K562 (cell line): ENCODE data around the gene RTCA. TPM values are rescaled to one million over a fixed set of nuclear protein-coding genes. Genes with fewer than 3 reads are reported as not detected.

Experiments used
- ATAC-seq: fragments of 200-7000 bp; cut with Tn5 transposase; 3 replicates; pipeline ENCODE4 v1.9.1; 2020; ENCODE audit warnings: moderate library complexity
- BruUV-seq: library from RNA; stranded (reverse); fragments of 400-500 nt; replicated peaks from 2 replicates; lab custom pipeline; 2021; lab: Mats Ljungman, UMichigan
- CTCF ChIA-PET: fragments of 300-600 bp; formaldehyde crosslinking; extraction: SDS; loops from one replicate; lab custom pipeline; 2021; ENCODE audit warnings: low intra/inter-chr PET ratio; lab: Yijun Ruan, JAX
- POLR2A ChIA-PET: fragments of 300-600, 350-650 bp; sonication (Branson Sonifier 250); formaldehyde crosslinking; extraction: SDS; loops from one replicate; lab custom pipeline; 2021; ENCODE audit warnings: antibody characterized with exemption, inconsistent platforms; lab: Yijun Ruan, JAX
- DNase-seq, 4 experiments: peaks; one replicate each; pipeline versions ENCODE4 v3.0.0 to v3.0.0-alpha.2; 2011 to 2018; ENCODE audit warnings: low spot score in 3 of 4, mixed read lengths in 3 of 4; ENCODE audit errors: extremely low read depth in 1 of 4
- FAIRE-seq: peaks from 2 replicates; lab custom pipeline; 2011; peaks lifted over from hg19 to GRCh38; lab: Jason Lieb, UNC
- H2AFZ ChIP-seq: 2 replicates; pipeline ENCODE4 v1.6.0; 2011; ENCODE audit warnings: low read depth, low read length, control low read depth, inconsistent platforms
- H3K27ac ChIP-seq: fragments of 200-600 bp; 3 replicates; pipeline ENCODE4 v1.8.0; 2011; ENCODE audit warnings: low read depth, mild to moderate bottlenecking, control low read depth, inconsistent platforms, low read length, moderate library complexity, mixed read lengths; ENCODE audit errors: extremely low read depth
- H3K27me3 ChIP-seq, 2 experiments: fragments of 300-600 bp in 1 of 2; 2 replicates in 1 of 2; 3 replicates in 1 of 2; pipeline versions ENCODE4 v1.6.0 to v1.8.0; 2011; ENCODE audit warnings: inconsistent platforms in 2 of 2, low read length in 2 of 2, mild to moderate bottlenecking in 1 of 2, mixed read lengths in 1 of 2, moderate library complexity in 1 of 2; ENCODE audit not compliant: control insufficient read depth in 2 of 2, insufficient read depth in 2 of 2
- H3K36me3 ChIP-seq: fragments of 300-600 bp; 3 replicates; pipeline ENCODE4 v1.8.0; 2011; ENCODE audit warnings: mild to moderate bottlenecking, low read length, inconsistent platforms; ENCODE audit not compliant: control insufficient read depth, insufficient read depth
- H3K4me1 ChIP-seq, 2 experiments: fragments of 200-600 bp in 1 of 2; replicated peaks in 1 of 2; 2 replicates in 1 of 2; 3 replicates in 1 of 2; pipeline versions ENCODE4 v1.5.1 to v1.8.0; 2011; ENCODE audit warnings: inconsistent platforms in 2 of 2, low read length in 2 of 2, mild to moderate bottlenecking in 1 of 2, mixed read lengths in 1 of 2, moderate library complexity in 1 of 2; ENCODE audit not compliant: control insufficient read depth in 2 of 2, insufficient read depth in 2 of 2
- H3K4me2 ChIP-seq: 2 replicates; pipeline ENCODE4 v1.6.1; 2011; ENCODE audit warnings: low read length, control low read depth, inconsistent platforms, mixed read lengths; ENCODE audit not compliant: insufficient read depth
- H3K4me3 ChIP-seq: fragments of 200-600 bp; sonication (generic), shearing (Covaris generic); 2 replicates; pipeline ENCODE4 v1.5.1; 2016; ENCODE audit warnings: control low read depth, inconsistent platforms
- H3K79me2 ChIP-seq: fragments of 200-600 bp; 3 replicates; pipeline ENCODE4 v1.8.0; 2011; ENCODE audit warnings: low read length, inconsistent platforms; ENCODE audit not compliant: control insufficient read depth, insufficient read depth
- H3K9ac ChIP-seq, 2 experiments: 2 replicates each; pipeline versions ENCODE4 v1.6.0 to v1.6.1; 2011; ENCODE audit warnings: low read depth in 2 of 2, low read length in 2 of 2, control low read depth in 1 of 2, inconsistent platforms in 1 of 2, mild to moderate bottlenecking in 1 of 2, mixed read lengths in 1 of 2; ENCODE audit not compliant: insufficient read depth in 1 of 2
- H3K9me1 ChIP-seq: one replicate; pipeline ENCODE4 v1.6.0; 2011; ENCODE audit warnings: inconsistent platforms, mild to moderate bottlenecking, low read length, moderate library complexity; ENCODE audit not compliant: control insufficient read depth, insufficient read depth
- H3K9me3 ChIP-seq: replicated peaks from 2 replicates; pipeline ENCODE4 v1.5.1; 2011; ENCODE audit warnings: low read depth, low read length, inconsistent platforms; ENCODE audit not compliant: control insufficient read depth, insufficient read depth
- H4K20me1 ChIP-seq: replicated peaks from 2 replicates; pipeline ENCODE4 v1.6.1; 2011; ENCODE audit warnings: low read length, inconsistent platforms, mixed read lengths; ENCODE audit not compliant: control insufficient read depth, insufficient read depth
- ETV1 ChIP-seq: fragments of 450-650 bp; conservative IDR thresholded peaks from 2 replicates; pipeline ENCODE4 v1.6.1; 2016; ENCODE audit warnings: missing genetic modification characterization, control low read depth, low read depth, missing compliant biosample characterization
- GABPB1 ChIP-seq: sonication (generic); formaldehyde crosslinking; IDR thresholded peaks from 2 replicates; pipeline ENCODE4 v1.8.0; 2022; ENCODE audit warnings: mild to moderate bottlenecking, missing genetic modification reagents
- KLF13 ChIP-seq: fragments of 450-650 bp; IDR thresholded peaks from 2 replicates; pipeline ENCODE4 v1.6.1; 2016; ENCODE audit warnings: missing genetic modification characterization, low read depth, mild to moderate bottlenecking, missing compliant biosample characterization, moderate library complexity, borderline replicate concordance
- ZNF121 ChIP-seq: sonication (generic); formaldehyde crosslinking; conservative IDR thresholded peaks from 2 replicates; pipeline ENCODE4 v1.8.0; 2022; ENCODE audit warnings: missing genetic modification reagents
- whole genome bisulfite sequencing: fragments of 100-300 bp; shearing (Covaris generic); methylation state at CpG from one replicate; pipeline ENCODE4 v1.1.6; 2016; ENCODE audit warnings: low coverage, mixed read lengths; ENCODE audit not compliant: insufficient coverage; ENCODE audit errors: missing lambda C conversion rate; 5-methylcytosine and 5-hydroxymethylcytosine counted together
- in situ Hi-C: fragments of 300-500 bp; cut with MboI; formaldehyde crosslinking; loops from 4 replicates; pipeline ENCODE4 v1.15.0; 2018; ENCODE audit warnings: inconsistent platforms, mixed read lengths
- intact Hi-C: fragments of 100-400 bp; cut with micrococcal nuclease; formaldehyde crosslinking; loops from 2 replicates; pipeline ENCODE4 v1.14.2; 2022
- polyA plus RNA-seq, 8 experiments: library from polyadenylated mRNA; depleted of rRNA in 4 of 8; stranded (reverse) in 5 of 8; unstranded in 3 of 8; fragments of >200 nt; fragmentation: Nextera tagmentation in 2 of 8; fragmentation: Illumina TruSeq in 1 of 8; extraction: Ambion mirVana in 2 of 8; extraction: Trizol in 1 of 8; gene quantifications; 2 replicates each; pipeline versions ENCODE4 v1.2.1 to v1.2.3, GENCODE V29; 2011 to 2014; ENCODE audit warnings: inconsistent platforms in 1 of 8, missing spikeins in 1 of 8
- total RNA-seq, 7 experiments: library from RNA; depleted of rRNA in 6 of 7; stranded (reverse); fragments of >200 nt in 6 of 7; fragmentation: Illumina TruSeq in 2 of 7; extraction: Trizol in 2 of 7; gene quantifications; 2 replicates each; pipeline versions ENCODE4 v1.2.1 to v1.2.3, GENCODE V29; 2011 to 2021; ENCODE audit warnings: low replicate concordance in 1 of 7
- TF ChIP-seq, protein P1 (sequence below): fragments of 250-450 bp; sonication (Bioruptor Pico); IDR thresholded peaks from 2 replicates; pipeline ENCODE4 v1.5.1; 2021; ENCODE audit warnings: mild to moderate bottlenecking
- TF ChIP-seq, protein P2 (sequence below), 3 experiments: IDR thresholded peaks in 2 of 3; conservative IDR thresholded peaks in 1 of 3; 2 replicates each; pipeline ENCODE4 v1.5.1; 2011 to 2012; ENCODE audit warnings: low read length in 3 of 3, mild to moderate bottlenecking in 3 of 3, control low read depth in 2 of 3, improper control_type of control experiment in 1 of 3, inconsistent platforms in 1 of 3, low read depth in 1 of 3, mixed read lengths in 1 of 3, moderate library complexity in 1 of 3; ENCODE audit not compliant: insufficient read depth in 2 of 3

RTCA gene
- total and polyA plus RNA-seq, 9 of the 15 experiments (the other 6 are each of a cell fraction or from before 2014, with no cell fraction given), result 11.6 to 57.2 (median 43.2) TPM

DNA sequence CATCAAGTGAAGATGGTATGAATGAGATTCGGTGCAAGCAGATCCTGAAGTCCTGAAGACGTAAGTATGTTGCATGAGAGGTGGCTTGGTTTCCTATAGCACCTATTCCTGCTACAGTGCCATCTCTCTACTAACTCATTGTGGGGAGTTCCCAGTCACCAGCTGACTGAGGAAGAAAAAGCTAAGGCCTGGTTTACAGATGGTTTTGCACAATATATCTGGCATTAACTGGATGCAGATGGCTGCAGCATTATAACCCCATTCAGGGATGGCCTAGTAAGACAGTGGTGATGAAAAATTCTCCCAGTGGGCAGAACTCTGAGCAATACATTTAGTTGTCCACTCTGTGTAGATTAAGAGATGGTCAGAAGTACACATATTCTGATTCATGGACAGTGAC is 36.7 kb downstream of the RTCA start (continued):
- TF ChIP-seq, protein P1, sequence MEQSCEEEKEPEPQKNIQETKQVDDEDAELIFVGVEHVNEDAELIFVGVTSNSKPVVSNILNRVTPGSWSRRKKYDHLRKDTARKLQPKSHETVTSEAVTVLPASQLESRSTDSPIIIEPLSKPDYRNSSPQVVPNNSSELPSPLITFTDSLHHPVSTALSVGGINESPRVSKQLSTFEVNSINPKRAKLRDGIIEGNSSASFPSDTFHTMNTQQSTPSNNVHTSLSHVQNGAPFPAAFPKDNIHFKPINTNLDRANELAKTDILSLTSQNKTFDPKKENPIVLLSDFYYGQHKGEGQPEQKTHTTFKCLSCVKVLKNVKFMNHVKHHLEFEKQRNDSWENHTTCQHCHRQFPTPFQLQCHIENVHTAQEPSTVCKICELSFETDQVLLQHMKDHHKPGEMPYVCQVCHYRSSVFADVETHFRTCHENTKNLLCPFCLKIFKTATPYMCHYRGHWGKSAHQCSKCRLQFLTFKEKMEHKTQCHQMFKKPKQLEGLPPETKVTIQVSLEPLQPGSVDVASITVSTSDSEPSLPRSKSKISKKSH (CRISPR knock-in tag), result no peak
- TF ChIP-seq, protein P2, sequence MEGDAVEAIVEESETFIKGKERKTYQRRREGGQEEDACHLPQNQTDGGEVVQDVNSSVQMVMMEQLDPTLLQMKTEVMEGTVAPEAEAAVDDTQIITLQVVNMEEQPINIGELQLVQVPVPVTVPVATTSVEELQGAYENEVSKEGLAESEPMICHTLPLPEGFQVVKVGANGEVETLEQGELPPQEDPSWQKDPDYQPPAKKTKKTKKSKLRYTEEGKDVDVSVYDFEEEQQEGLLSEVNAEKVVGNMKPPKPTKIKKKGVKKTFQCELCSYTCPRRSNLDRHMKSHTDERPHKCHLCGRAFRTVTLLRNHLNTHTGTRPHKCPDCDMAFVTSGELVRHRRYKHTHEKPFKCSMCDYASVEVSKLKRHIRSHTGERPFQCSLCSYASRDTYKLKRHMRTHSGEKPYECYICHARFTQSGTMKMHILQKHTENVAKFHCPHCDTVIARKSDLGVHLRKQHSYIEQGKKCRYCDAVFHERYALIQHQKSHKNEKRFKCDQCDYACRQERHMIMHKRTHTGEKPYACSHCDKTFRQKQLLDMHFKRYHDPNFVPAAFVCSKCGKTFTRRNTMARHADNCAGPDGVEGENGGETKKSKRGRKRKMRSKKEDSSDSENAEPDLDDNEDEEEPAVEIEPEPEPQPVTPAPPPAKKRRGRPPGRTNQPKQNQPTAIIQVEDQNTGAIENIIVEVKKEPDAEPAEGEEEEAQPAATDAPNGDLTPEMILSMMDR (IDR thresholded peaks at IDR 0.05 in 2 of 3, conservative IDR thresholded peaks at IDR 0.05 in 1 of 3; ENCODE audit: insufficient read depth in 2 of 3, low read depth in 1 of 3, low read length in 3 of 3), result no peak
- TF ChIP-seq KLF13 (tag) (no peak), GABPB1 (CRISPR knock-in tag) (no peak)

DNA sequence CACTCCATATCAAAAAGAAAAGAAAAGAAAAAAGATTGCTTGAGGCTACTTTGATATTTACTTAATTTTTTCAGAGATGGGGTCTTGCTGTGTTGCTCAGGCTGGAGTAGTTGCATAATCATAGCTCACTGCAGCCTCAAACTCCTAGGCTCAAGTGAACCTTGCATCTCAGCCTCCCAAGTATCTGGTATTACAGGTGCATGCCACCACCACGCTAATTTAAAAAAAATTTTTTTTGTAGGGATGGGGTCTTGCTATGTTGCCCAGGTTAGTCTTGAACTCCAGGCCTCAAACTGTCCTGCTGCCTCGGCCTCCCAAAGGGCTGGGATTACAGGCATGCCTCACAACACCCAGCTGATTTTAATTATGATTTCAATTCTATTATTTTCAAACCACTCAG is 38.2 kb downstream of the RTCA start:
- Histone ChIP-seq H2AFZ (no peak overlapping the region), H3K4me3 (no peak overlapping the region), H4K20me1 (no peaks in the 10 kb centered on the region), H3K9me3 (peaks cover 3% of the 10 kb centered on the region; the same call in 1 of the 2 replicates), H3K36me3 (no peaks in the 10 kb centered on the region), H3K79me2 (no peaks in the 10 kb centered on the region), H3K4me1 (no peaks in the 10 kb centered on the region; a peak in 1 of 5 replicates), H3K27me3 (no peaks in the 10 kb centered on the region), H3K9me1 (no peaks in the 10 kb centered on the region), H3K4me2 (no peak overlapping the region), H3K9ac (no peak overlapping the region), H3K27ac (no peak overlapping the region)
- FAIRE-seq (no peak), DNase-seq (no peak), ATAC-seq (no peak)
- in situ Hi-C loops, result no loop called here
- WGBS, result 26% methylated on average over 2 of the region's 2 CpGs
- peak; percentile 97 for TF ChIP-seq ZNF121 (CRISPR knock-in tag)
- no peak for TF ChIP-seq ETV1 (tag)
- CTCF ChIA-PET, result no interaction called here
- no TSS peak for BruUV-seq
- POLR2A ChIA-PET, result interaction anchor here (1.0 to 1.2 kb wide), 2 partner anchors 10 to 59 kb away, joined by 4 read pairs; no protein-coding TSS in a partner anchor
- intact Hi-C loops, result no loop called here
